GM18870 (cell line): ENCODE data around the gene ALDOA.
"Not testable (repeated sequence)": the region's sequence is repeated elsewhere in the genome, so short reads cannot be mapped to it uniquely, and the experiment has no call there.

Experiments used
- ATAC-seq: cut with Tn5 transposase; IDR thresholded peaks from one replicate; pipeline ENCODE4 v1.9.1; 2021; ENCODE audit warnings: moderate library complexity; ENCODE audit not compliant: unreplicated experiment

The ALDOA gene

DNA sequence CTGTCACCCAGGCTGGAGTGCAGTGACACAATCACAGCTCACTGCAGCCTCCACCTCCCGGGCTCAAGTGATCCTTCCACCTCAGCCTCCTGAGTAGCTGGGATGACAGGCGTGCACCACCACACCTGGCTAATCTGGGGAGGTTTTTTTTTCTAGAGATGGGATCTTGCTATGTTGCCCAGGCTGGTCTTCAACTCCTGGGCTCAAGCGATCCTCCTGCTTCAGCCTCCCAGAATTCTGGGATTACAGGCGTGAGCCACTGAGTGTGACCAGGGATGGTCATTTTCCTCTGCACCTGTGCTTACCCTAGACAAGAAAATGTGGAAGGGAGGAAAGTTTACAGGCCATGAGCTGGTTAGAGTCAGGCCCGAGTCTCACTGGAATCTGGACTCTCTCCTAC, 24.9 kb upstream of the ALDOA start:
- ATAC-seq = not testable (repeated sequence)

GRCh38 chr16:30041841-30042240, 23.7 kb upstream of the ALDOA start:
- no peak for ATAC-seq

GRCh38 chr16:30046178-30046577, 19.4 kb upstream of the ALDOA start:
- ATAC-seq = no peak

- no peak for ATAC-seq
Observed at GRCh38 chr16:30046588-30046987, 19.0 kb upstream of the ALDOA start.

DNA sequence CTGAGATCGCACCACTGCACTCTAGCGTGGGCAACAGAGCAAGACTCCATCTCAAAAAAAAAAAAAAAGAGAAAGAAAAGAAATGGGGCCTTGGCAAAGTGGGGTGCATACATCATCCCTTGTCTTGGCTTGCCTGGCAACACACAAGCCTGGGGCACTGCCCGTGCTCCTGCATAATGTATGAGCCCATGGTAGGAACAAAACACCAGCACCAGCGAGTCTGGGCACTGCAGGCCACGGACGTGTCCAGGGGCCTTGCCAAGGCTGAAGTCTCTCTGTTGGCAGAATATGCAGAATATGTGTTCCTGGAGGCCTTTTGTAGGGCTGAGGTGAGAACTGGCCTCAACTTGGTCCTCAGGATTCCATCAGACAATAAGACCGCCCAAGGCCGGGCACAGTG, 15.7 kb upstream of the ALDOA start:
- no peak for ATAC-seq

- no peak for ATAC-seq
Observed at GRCh38 chr16:30051518-30051917, 14.0 kb upstream of the ALDOA start.

- ATAC-seq = no peak
Observed at GRCh38 chr16:30052671-30053372, 12.7 kb upstream of the ALDOA start.

DNA sequence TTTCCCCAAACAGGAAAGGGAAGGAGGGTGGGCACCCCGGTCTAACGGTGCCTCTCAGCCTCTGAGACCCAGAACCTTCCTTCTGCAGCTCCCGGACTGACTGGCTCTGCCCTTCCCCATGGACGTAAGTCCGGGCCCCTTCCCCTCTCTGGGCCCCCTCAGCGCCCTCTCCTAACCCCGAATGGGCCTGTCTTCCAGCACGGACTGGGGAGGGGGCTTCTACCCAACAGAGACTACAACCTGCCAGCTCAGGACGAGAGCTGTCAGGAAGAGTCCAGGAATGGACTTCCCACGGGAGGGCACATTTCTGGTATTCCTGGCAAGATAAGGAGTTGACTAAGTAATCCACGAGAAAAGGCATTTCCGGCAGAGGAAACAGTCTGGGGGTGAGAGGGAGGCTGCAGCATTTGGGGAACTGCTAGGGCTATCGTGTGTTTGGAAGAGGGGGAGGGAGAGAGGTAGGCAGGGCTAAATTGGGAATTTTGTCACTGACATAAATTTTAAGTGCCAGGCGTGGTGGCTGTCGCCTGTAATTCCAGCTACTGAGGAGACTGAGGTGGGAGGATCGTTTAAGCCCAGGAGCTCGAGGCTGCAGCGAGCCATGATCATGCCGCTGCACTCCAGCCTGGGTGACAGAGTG, 12.1 kb upstream of the ALDOA start:
- no peak for ATAC-seq

- no peak for ATAC-seq
Observed at GRCh38 chr16:30054451-30054850, 11.1 kb upstream of the ALDOA start.

DNA sequence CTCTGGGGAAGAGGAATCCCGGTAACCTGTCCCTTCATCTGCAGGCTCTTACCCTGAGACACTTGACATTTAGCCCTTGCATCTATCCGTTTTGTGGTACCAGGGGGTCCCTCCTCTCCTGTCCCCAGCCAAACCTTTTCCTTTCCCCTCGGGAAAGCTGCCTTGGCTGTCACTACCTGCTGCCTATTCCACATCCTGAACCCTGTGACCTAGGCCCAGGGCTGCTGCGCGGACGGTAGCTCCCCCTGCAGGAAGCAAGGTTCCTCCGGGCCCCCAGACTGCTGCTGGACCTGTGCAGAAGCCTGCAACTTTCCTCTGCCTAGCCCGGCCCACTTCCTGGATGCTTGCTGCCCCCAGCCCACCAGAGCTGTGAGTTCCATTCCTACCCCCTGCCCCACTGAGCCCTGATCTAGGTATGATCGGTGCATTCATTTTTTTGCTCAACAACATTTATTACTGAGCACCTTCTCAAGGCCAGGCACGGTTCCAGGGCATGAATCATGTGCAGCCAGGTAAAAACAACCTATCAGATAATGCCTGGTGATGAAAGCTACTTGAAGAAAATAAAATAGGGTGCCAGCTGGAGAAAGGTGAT, 10.5 kb upstream of the ALDOA start:
- ATAC-seq = no peak

- no peak for ATAC-seq
Observed at GRCh38 chr16:30060346-30060745, 5.2 kb upstream of the ALDOA start.

- no peak for ATAC-seq
Observed at GRCh38 chr16:30060836-30061554, 4.6 kb upstream of the ALDOA start.

DNA sequence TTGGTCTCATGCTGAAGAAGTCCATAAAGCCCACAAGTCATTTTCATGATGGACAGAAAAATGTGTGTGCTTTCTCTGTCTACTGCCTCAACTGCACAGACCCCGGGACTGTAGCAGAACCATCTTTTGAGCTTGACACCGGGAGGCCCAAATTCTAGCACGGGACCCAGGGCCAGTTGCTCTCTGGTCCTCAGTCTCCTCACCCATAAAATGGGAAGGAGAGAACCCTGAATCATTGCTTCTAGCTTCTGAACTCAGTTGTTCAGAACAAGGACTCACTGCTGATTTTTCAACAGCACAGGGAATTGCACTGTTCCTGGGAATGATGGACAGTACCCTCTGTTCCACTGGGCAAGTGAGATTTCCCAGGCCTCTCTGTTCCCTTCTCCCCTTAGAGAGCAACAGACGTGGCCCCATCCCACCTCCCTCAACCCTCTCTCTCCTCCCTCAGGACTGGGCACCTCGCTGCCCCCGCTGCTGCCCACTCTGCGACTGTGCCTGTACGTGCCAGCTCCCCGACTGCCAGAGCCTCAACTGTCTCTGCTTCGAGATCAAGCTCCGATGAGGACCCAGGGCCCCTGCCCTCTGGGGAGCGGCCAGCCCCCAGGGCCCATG, 2.2 kb upstream of the ALDOA start:
- ATAC-seq = no peak

- no peak for ATAC-seq
Observed at GRCh38 chr16:30063893-30064728, 1.4 kb upstream of the ALDOA start.

DNA sequence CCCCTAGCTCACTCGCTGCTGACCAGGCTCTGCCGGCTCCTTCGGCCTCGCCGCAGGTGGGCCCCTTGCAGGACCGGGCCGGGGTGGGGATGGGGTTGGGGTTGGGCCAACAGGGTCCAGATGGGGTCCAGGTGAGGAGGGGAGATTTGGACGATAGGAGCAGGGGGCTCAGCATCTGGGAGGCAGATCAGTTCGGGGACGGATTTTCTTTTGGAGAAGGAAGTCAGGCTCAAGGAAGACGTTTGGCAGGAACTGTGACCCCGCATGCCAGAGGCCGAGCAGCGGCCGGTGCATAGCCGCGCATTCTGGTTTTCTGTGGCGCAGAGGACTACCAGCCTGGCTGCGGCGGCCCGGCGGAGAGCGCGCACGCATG, 845 bp upstream of the ALDOA start:
- peak; percentile 4 for ATAC-seq

GRCh38 chr16:30065943-30066760, 592 bp downstream of the ALDOA start:
- ATAC-seq = no peak

- ATAC-seq = no peak
Observed at GRCh38 chr16:30066761-30067583, 1.4 kb downstream of the ALDOA start.

- ATAC-seq = no peak
Observed at GRCh38 chr16:30067584-30067916, 2.0 kb downstream of the ALDOA start.

- no peak for ATAC-seq
Observed at GRCh38 chr16:30068333-30068732, 2.8 kb downstream of the ALDOA start.
